Esophagus muscularis mucosa (tissue), 4 donors: ENCODE data around the gene FMR1NB. TPM values are rescaled to one million over a fixed set of nuclear protein-coding genes. Genes with fewer than 3 reads are reported as not detected.

Source experiments
- DNase-seq: peaks from one replicate; pipeline ENCODE4 v3.0.0-alpha.2; 2017; ENCODE audit errors: extremely low spot score
- H3K27ac ChIP-seq, 4 donors: fragments of 200-600 bp; sonication (generic); replicated peaks in 1 of 4; 1 replicate in 3 of 4; 2 replicates in 1 of 4; pipeline ENCODE4 v1.5.1; 2016 to 2019; ENCODE audit warnings: mild to moderate bottlenecking in 1 of 4
- H3K27me3 ChIP-seq, 4 donors: fragments of 200-600 bp; sonication (generic); one replicate each; pipeline versions ENCODE4 v1.5.1 to v1.6.0; 2016 to 2019
- H3K36me3 ChIP-seq, 4 donors: fragments of 200-600 bp; sonication (generic); one replicate each; pipeline ENCODE4 v1.5.1; 2016 to 2019
- H3K4me1 ChIP-seq, 4 donors: fragments of 200-600 bp; sonication (generic); one replicate each; pipeline ENCODE4 v1.5.1; 2016 to 2019
- H3K4me3 ChIP-seq, 4 donors: fragments of 200-600 bp; sonication (generic); 1 replicate in 2 of 4; 2 replicates in 2 of 4; pipeline ENCODE4 v1.5.1; 2016 to 2019; ENCODE audit warnings: mild to moderate bottlenecking in 4 of 4, moderate library complexity in 1 of 4
- H3K9me3 ChIP-seq, 4 donors: fragments of 200-600 bp; sonication (generic); 1 replicate in 3 of 4; 2 replicates in 1 of 4; pipeline ENCODE4 v1.5.1; 2016 to 2019
- EP300 ChIP-seq: sonication (generic); formaldehyde crosslinking; IDR thresholded peaks from one replicate; pipeline ENCODE4 v1.6.1; 2017; ENCODE audit warnings: antibody characterized with exemption
- POLR2A ChIP-seq: fragments of 450-650 bp; IDR thresholded peaks from one replicate; pipeline ENCODE4 v1.6.1; 2017; ENCODE audit warnings: antibody characterized with exemption, moderate library complexity, mild to moderate bottlenecking, low read depth
- POLR2AphosphoS5 ChIP-seq, 2 donors: sonication (generic); formaldehyde crosslinking; IDR thresholded peaks; one replicate each; pipeline ENCODE4 v1.6.1; 2017; ENCODE audit warnings: antibody characterized with exemption in 2 of 2
- WGBS: methylation state at CpG from one replicate; pipeline ENCODE4 v1.1.5; 2018; 5-methylcytosine and 5-hydroxymethylcytosine counted together
- intact Hi-C: fragments of 100-400 bp; cut with DNase I; formaldehyde crosslinking; loops from one replicate; pipeline ENCODE4 v1.15.1; 2023
- total RNA-seq, 4 donors: library from RNA; depleted of rRNA; stranded (reverse); fragments of >200 nt; gene quantifications; one replicate each; pipeline versions ENCODE4 v1.1.0 to v1.2.1, GENCODE V29; 2016
- TF ChIP-seq, protein P1 (sequence below), 3 experiments: fragments of 200-600 bp in 2 of 3; fragments of 450-650 bp in 1 of 3; sonication (generic) in 2 of 3; IDR thresholded peaks; one replicate each; pipeline ENCODE4 v1.5.1; 2017 to 2019; ENCODE audit warnings: antibody characterized with exemption in 3 of 3, mild to moderate bottlenecking in 2 of 3, moderate library complexity in 1 of 3

The FMR1NB gene
- total RNA-seq, 4 donors from 2014 or later = not detected

DNA sequence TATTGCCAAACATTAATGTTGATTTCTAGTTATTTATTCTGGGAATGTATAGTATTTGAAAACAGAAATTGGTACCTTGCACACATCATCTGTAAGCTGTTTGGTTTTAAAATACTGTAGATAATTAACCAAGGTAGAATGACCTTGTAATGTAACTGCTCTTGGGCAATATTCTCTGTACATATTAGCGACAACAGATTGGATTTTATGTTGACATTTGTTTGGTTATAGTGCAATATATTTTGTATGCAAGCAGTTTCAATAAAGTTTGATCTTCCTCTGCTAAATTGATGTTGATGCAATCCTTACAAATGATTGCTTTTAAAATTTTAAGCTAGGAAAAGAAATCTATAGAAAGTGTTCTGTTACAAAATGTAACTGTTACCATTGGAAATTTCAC, 30.8 kb upstream of the FMR1NB start:
- Histone ChIP-seq H3K9me3 (no peaks in the 10 kb centered on the region), H3K4me3 (no peak overlapping the region), H3K27me3 (no peaks in the 10 kb centered on the region), H3K36me3 (peaks cover 4 to 36% (median 20%) of the 10 kb centered on the region in 4 donors), H3K4me1 (no peaks in the 10 kb centered on the region), H3K27ac (no peak overlapping the region)
- intact Hi-C loops = no loop called here
- 81% methylated on average over 1 of the region's 1 CpG for WGBS
- DNase-seq = no peak
- TF ChIP-seq POLR2AphosphoS5 (IDR thresholded peaks at IDR 0.05) = no peak
- TF ChIP-seq EP300 = no peak
- TF ChIP-seq, protein P1, sequence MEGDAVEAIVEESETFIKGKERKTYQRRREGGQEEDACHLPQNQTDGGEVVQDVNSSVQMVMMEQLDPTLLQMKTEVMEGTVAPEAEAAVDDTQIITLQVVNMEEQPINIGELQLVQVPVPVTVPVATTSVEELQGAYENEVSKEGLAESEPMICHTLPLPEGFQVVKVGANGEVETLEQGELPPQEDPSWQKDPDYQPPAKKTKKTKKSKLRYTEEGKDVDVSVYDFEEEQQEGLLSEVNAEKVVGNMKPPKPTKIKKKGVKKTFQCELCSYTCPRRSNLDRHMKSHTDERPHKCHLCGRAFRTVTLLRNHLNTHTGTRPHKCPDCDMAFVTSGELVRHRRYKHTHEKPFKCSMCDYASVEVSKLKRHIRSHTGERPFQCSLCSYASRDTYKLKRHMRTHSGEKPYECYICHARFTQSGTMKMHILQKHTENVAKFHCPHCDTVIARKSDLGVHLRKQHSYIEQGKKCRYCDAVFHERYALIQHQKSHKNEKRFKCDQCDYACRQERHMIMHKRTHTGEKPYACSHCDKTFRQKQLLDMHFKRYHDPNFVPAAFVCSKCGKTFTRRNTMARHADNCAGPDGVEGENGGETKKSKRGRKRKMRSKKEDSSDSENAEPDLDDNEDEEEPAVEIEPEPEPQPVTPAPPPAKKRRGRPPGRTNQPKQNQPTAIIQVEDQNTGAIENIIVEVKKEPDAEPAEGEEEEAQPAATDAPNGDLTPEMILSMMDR (IDR thresholded peaks at IDR 0.05) = no peak
- TF ChIP-seq POLR2A = no peak

DNA sequence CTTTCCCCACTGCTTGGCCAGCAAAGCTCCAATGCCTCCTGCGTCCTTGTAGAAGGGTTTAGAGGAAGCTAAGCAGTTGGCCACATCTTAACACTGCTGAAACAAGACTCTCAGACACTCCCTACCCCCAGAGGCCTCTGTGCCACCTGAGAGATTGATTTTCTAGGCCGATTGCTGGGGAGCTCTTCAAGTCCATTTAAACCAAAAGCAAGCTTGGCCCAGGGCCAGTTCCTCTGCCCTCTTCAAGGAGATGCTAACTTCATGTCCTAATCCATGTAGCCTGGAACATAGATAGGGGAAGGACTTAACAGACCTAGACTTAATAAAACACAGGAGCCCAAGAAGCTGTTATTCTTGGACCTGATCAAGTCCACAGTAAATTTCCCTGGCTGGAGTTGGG, 27.2 kb upstream of the FMR1NB start:
- Histone ChIP-seq H3K27ac (no peak overlapping the region), H3K27me3 (no peaks in the 10 kb centered on the region), H3K4me1 (no peaks in the 10 kb centered on the region), H3K9me3 (no peaks in the 10 kb centered on the region), H3K4me3 (no peak overlapping the region), H3K36me3 (peaks cover 0 to 3% (median 0%) of the 10 kb centered on the region in 4 donors)
- 73% methylated on average over 2 of the region's 2 CpGs for WGBS
- intact Hi-C loops = no loop called here
- DNase-seq = no peak
- TF ChIP-seq EP300 (no peak), POLR2AphosphoS5 (IDR thresholded peaks at IDR 0.05) (no peak), POLR2A (no peak)
- TF ChIP-seq, protein P1 (IDR thresholded peaks at IDR 0.05) = no peak

GRCh38 chrX:147957291-147957690, 23.8 kb upstream of the FMR1NB start:
- H3K4me1 ChIP-seq = no peaks in the 10 kb centered on the region
- H3K27ac ChIP-seq = no peak overlapping the region
- intact Hi-C loops = no loop called here
- DNase-seq = no peak
- TF ChIP-seq, protein P1 (IDR thresholded peaks at IDR 0.05) = no peak
- no peak for TF ChIP-seq POLR2AphosphoS5 (IDR thresholded peaks at IDR 0.05)
- TF ChIP-seq EP300 = no peak
- TF ChIP-seq POLR2A = no peak
- WGBS = 77% methylated on average over 2 of the region's 2 CpGs
- no peak overlapping the region for H3K4me3 ChIP-seq
- H3K36me3 ChIP-seq = no peaks in the 10 kb centered on the region
- H3K9me3 ChIP-seq = no peaks in the 10 kb centered on the region
- no peaks in the 10 kb centered on the region for H3K27me3 ChIP-seq

DNA sequence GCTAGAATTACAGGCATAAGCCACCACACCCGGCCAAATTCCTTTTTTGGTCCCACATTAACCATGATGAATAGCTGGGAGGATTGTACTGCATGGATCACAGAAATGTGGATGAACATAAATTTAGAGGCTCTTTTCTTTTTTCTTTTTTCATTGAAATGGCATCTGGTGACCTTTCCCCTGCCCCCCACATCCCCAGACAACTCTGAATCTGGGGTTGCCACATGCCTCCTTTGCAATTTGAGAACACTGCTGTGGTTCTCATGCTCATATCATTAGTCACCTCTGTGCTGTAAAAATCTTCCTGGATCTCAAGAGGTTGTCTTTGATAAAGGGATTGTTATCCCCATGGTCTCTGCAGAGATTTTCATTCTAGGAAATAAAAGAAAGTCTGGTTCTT, 22.8 kb upstream of the FMR1NB start:
- 70% methylated on average over 1 of the region's 1 CpG for WGBS
- no peak for DNase-seq
- no peak overlapping the region for H3K27ac ChIP-seq
- intact Hi-C loops = no loop called here
- no peak overlapping the region for H3K4me3 ChIP-seq
- no peaks in the 10 kb centered on the region for H3K36me3 ChIP-seq
- H3K27me3 ChIP-seq = no peaks in the 10 kb centered on the region
- TF ChIP-seq, protein P1 (IDR thresholded peaks at IDR 0.05) = no peak
- TF ChIP-seq EP300 (no peak), POLR2A (no peak), POLR2AphosphoS5 (IDR thresholded peaks at IDR 0.05) (no peak)
- H3K9me3 ChIP-seq = no peaks in the 10 kb centered on the region
- H3K4me1 ChIP-seq = no peaks in the 10 kb centered on the region

- H3K4me3 ChIP-seq = no peak overlapping the region
- TF ChIP-seq EP300 = no peak
- TF ChIP-seq, protein P1 (IDR thresholded peaks at IDR 0.05) = no peak
- no peak for TF ChIP-seq POLR2AphosphoS5 (IDR thresholded peaks at IDR 0.05)
- TF ChIP-seq POLR2A = no peak
- intact Hi-C loops = no loop called here
- no peaks in the 10 kb centered on the region for H3K27me3 ChIP-seq
- 84% methylated on average over 2 of the region's 2 CpGs for WGBS
- no peaks in the 10 kb centered on the region for H3K4me1 ChIP-seq
- no peaks in the 10 kb centered on the region for H3K36me3 ChIP-seq
- no peaks in the 10 kb centered on the region for H3K9me3 ChIP-seq
- H3K27ac ChIP-seq = no peak overlapping the region
- DNase-seq = no peak
Measured at GRCh38 chrX:147960722-147961121, 20.4 kb upstream of the FMR1NB start.
